ENCODE measurements around the gene GEMIN2.
"Not testable (repeated sequence)": the region's sequence is repeated elsewhere in the genome, so short reads cannot be mapped to it uniquely, and the experiment has no call there.

GRCh38 chr14:39137835-39138234 is 23.7 kb downstream of the GEMIN2 start:
- not testable (repeated sequence) for TF ChIP-seq CTCF (IDR thresholded peaks at IDR 0.05; ENCODE audit: low read depth, low read length, poor library complexity, severe bottlenecking); EZH2phosphoT487 (IDR thresholded peaks at IDR 0.05; ENCODE audit: borderline replicate concordance, low read length)

Data from DOHH2 (cell line).